H1 (cell line): ENCODE measurements around the gene PKP3.

Source experiments
- ASH2L ChIP-seq: fragments of 200-600, 300-600 bp; sonication (generic); IDR thresholded peaks from one replicate; pipeline ENCODE4 v1.7.1; 2017; ENCODE audit warnings: low read length
- CEBPB ChIP-seq: IDR thresholded peaks from 2 replicates; pipeline ENCODE4 v1.6.1; 2012; ENCODE audit warnings: low read depth, low read length
- EZH2 ChIP-seq: fragments of 200-600 bp; sonication (generic); IDR thresholded peaks from 2 replicates; pipeline ENCODE4 v1.7.1; 2012; ENCODE audit warnings: low read depth, mild to moderate bottlenecking, moderate library complexity, low read length, inconsistent platforms; ENCODE audit not compliant: severe bottlenecking
- HDAC2 ChIP-seq, 2 experiments: fragments of 300-600 bp in 1 of 2; sonication (generic) in 1 of 2; IDR thresholded peaks; 2 replicates each; pipeline ENCODE4 v1.6.1; 2011 to 2012; ENCODE audit warnings: low read depth in 2 of 2, low read length in 2 of 2, mild to moderate bottlenecking in 2 of 2, moderate library complexity in 2 of 2, borderline replicate concordance in 1 of 2, inconsistent platforms in 1 of 2
- KDM1A ChIP-seq: fragments of 200-600, 300-600 bp; sonication (generic); IDR thresholded peaks from 2 replicates; pipeline ENCODE4 v1.7.1; 2016; ENCODE audit warnings: mild to moderate bottlenecking, low read length, borderline replicate concordance
- NRF1 ChIP-seq: IDR thresholded peaks from 2 replicates; pipeline ENCODE4 v1.6.1; 2011; ENCODE audit warnings: mild to moderate bottlenecking, low read depth, low read length, improper control_type of control experiment
- POLR2A ChIP-seq, 2 experiments: IDR thresholded peaks; 1 replicate in 1 of 2; 2 replicates in 1 of 2; pipeline ENCODE4 v1.6.1; 2011; ENCODE audit warnings: low read depth in 2 of 2, low read length in 2 of 2, mild to moderate bottlenecking in 2 of 2; ENCODE audit errors: control extremely low read depth in 1 of 2
- POLR2AphosphoS5 ChIP-seq: IDR thresholded peaks from 2 replicates; pipeline ENCODE4 v1.6.1; 2011; ENCODE audit warnings: low read depth, low read length
- RBBP5 ChIP-seq: IDR thresholded peaks from 2 replicates; pipeline ENCODE4 v1.7.1; 2012; ENCODE audit warnings: low read depth, mild to moderate bottlenecking, inconsistent platforms, low read length, moderate library complexity, borderline replicate concordance
- TBP ChIP-seq: IDR thresholded peaks from 2 replicates; pipeline ENCODE4 v1.6.1; 2011; ENCODE audit warnings: low read depth, low read length, improper control_type of control experiment
- TF ChIP-seq, protein P1 (sequence below), 3 experiments: IDR thresholded peaks; 1 replicate in 2 of 3; 2 replicates in 1 of 3; pipeline versions ENCODE4 v1.5.1 to v1.6.1; 2011; ENCODE audit warnings: low read length in 3 of 3, mild to moderate bottlenecking in 3 of 3, inconsistent platforms in 2 of 3, low read depth in 1 of 3, moderate library complexity in 1 of 3; ENCODE audit not compliant: insufficient read depth in 1 of 3; ENCODE audit errors: control extremely low read depth in 1 of 3
- TF ChIP-seq, protein P2 (sequence below): IDR thresholded peaks from 2 replicates; pipeline ENCODE4 v1.6.1; 2012; ENCODE audit warnings: inconsistent platforms

DNA sequence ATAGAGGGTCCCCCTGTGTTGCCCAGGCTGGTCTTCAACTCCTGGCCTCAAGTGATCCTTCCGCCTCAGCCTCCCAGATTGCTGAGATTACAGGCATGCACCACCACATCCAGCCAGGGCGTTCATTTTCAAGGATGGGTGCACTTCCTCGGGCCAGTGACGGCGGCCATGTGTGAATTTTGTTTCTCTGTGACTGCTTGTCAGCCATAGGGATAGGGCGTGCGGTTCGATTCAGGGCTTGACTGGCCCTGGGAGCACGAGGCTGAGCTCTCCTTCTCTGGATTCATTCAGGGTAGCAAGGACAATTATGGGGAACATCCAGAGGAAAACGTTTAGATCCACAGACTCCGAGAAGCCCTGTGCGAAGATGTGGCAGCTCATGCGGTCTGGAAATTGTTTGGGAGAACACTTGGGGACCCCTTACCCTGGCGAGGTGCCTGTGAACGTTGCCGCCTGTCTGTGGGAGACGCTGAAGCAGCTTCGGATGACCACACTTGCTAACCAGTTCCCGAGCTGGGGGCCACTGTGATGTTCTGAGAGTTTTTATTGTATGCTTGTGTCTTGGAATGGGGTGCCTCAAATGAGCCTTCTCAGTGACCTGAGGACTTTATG is 59.0 kb downstream of the PKP3 start:
- TF ChIP-seq RBBP5 (no peak), KDM1A (no peak), TBP (no peak), POLR2AphosphoS5 (no peak), CEBPB (no peak), POLR2A (IDR thresholded peaks at IDR 0.05; ENCODE audit: control extremely low read depth in 1 of 2, low read depth in 2 of 2, low read length in 2 of 2) (no peak), NRF1 (no peak), HDAC2 (IDR thresholded peaks at IDR 0.05; ENCODE audit: borderline replicate concordance in 1 of 2, low read depth in 2 of 2, low read length in 2 of 2) (no peak), ASH2L (no peak), EZH2 (no peak)
- TF ChIP-seq, protein P1, sequence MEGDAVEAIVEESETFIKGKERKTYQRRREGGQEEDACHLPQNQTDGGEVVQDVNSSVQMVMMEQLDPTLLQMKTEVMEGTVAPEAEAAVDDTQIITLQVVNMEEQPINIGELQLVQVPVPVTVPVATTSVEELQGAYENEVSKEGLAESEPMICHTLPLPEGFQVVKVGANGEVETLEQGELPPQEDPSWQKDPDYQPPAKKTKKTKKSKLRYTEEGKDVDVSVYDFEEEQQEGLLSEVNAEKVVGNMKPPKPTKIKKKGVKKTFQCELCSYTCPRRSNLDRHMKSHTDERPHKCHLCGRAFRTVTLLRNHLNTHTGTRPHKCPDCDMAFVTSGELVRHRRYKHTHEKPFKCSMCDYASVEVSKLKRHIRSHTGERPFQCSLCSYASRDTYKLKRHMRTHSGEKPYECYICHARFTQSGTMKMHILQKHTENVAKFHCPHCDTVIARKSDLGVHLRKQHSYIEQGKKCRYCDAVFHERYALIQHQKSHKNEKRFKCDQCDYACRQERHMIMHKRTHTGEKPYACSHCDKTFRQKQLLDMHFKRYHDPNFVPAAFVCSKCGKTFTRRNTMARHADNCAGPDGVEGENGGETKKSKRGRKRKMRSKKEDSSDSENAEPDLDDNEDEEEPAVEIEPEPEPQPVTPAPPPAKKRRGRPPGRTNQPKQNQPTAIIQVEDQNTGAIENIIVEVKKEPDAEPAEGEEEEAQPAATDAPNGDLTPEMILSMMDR (IDR thresholded peaks at IDR 0.05; ENCODE audit: control extremely low read depth in 1 of 3, insufficient read depth in 1 of 3, low read depth in 1 of 3, low read length in 3 of 3) = no peak
- TF ChIP-seq, protein P2, sequence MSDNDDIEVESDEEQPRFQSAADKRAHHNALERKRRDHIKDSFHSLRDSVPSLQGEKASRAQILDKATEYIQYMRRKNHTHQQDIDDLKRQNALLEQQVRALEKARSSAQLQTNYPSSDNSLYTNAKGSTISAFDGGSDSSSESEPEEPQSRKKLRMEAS = no peak
